ENCODE results near the gene F13B.
"Not testable (repeated sequence)": the region's sequence is repeated elsewhere in the genome, so short reads cannot be mapped to it uniquely, and the experiment has no call there.

Gene F13B, protein sequence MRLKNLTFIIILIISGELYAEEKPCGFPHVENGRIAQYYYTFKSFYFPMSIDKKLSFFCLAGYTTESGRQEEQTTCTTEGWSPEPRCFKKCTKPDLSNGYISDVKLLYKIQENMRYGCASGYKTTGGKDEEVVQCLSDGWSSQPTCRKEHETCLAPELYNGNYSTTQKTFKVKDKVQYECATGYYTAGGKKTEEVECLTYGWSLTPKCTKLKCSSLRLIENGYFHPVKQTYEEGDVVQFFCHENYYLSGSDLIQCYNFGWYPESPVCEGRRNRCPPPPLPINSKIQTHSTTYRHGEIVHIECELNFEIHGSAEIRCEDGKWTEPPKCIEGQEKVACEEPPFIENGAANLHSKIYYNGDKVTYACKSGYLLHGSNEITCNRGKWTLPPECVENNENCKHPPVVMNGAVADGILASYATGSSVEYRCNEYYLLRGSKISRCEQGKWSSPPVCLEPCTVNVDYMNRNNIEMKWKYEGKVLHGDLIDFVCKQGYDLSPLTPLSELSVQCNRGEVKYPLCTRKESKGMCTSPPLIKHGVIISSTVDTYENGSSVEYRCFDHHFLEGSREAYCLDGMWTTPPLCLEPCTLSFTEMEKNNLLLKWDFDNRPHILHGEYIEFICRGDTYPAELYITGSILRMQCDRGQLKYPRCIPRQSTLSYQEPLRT

GRCh38 chr1:197066719-197067456, at the start of gene F13B:
TSS of gene F13B (minus strand) at chr1:197067260. CDS start at chr1:197067223, 37 bp downstream.
- no peak for DNase-seq

- no peak for DNase-seq
Measured at GRCh38 chr1:197116156-197116555, 49.1 kb upstream of the F13B start.

DNA sequence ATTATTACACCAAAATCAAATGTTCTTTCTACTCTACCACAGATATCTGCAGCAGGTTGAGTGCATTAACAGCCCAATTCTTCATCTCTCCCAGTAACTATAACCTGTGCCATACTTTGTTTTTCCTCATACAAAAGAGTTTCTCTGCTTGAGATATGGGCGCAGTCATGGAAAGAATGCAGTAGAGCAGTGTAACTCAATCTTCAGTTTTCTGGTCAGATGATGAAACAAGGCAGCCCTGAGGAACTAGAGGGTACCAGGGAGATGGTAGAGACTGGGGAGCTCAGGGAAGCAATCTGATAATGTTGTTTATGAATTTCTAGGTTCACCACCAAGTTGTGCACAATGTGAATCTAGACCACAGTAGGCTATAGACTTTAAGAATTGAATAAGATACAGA, 39.8 kb upstream of the F13B start:
- no peak for DNase-seq

- DNase-seq = no peak
Measured at GRCh38 chr1:197103300-197103699, 36.2 kb upstream of the F13B start.

- DNase-seq = no peak
Measured at GRCh38 chr1:197101978-197102377, 34.9 kb upstream of the F13B start.

DNA sequence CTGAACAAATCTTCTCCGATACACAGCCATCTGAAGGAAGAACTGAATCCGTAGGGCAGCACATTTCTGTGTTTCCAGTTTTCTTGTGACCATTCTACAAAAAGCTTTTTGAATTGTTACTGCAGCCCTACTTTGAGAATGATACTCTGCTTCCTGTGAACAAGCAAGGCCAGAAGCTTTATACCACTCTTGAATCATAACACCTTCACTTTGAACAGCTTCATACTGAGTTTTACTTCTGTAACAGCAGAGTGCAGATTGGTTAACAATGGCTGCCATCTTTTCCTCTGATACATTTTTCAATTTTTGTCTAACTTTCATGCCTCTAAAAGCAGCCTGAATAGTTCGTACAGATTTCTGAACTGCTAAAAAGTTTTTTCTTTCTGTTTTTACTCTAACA, 33.6 kb upstream of the F13B start:
- no peak for DNase-seq

DNA sequence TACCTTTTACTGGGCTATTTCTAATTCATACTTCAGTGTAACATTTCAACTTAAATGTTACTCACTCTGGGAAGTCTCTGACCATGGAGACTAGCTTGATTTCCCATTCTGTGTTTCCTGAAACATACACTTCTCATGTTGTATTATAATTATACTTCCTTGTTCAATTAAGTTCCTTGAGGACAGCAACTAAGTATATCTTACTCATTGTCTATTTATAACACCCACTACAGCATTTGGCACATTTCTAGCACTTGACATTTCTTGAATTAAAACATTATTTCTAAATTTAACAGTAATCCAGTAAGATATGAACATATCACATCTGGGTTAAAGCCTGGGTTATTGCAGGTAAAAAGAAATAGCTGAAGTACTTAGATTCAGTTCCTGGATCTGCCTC, 32.4 kb upstream of the F13B start:
- DNase-seq = no peak

- DNase-seq = not testable (repeated sequence)
Measured at GRCh38 chr1:197096971-197097370, 29.9 kb upstream of the F13B start.

DNA sequence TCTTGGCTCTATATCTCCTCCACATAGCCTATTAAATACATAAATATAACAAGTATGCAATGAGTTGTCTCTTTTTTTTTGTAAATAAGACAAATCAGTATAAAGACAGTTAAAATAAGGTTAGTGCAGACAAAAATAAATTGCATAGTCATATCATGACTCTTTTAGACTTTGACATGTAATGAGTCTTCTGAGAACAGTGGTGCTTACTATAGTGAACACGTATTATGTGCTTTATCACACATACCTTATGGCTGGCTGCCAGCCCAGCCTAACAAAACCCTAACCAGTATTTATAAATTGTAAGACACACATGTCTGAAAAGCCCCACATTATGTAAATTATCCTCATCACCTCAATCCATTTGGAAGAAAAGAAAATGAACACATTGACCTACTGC, 29.1 kb upstream of the F13B start:
- no peak for DNase-seq

- no peak for DNase-seq
Measured at GRCh38 chr1:197093226-197093885, 26.3 kb upstream of the F13B start.

DNA sequence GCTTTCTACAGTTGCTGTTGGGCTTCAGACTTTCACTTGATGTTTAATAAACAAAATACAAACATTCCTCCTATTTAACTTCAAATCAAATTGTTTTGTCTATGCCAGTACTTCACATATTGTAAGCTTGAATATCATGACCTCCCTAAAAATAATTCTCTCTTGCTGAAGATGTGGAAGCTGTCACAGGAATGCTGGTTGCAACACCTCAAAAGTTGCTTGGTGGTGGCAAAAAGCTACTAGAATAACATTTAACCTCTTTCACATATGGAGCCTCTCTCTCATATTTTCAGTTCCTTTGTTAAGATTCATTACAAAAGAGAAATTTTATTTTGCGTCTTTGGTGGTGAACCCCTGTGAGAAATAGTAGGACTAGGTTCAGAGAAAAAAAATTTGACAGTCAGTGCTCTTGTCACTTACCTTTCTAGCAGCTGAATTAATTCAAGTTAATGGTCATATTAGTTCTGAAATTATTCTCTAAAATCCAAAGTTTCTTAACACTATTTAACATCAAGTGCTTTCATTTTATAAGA, 25.5 kb upstream of the F13B start:
- no peak for DNase-seq

GRCh38 chr1:197083474-197083873, 16.4 kb upstream of the F13B start:
- no peak for DNase-seq

DNA sequence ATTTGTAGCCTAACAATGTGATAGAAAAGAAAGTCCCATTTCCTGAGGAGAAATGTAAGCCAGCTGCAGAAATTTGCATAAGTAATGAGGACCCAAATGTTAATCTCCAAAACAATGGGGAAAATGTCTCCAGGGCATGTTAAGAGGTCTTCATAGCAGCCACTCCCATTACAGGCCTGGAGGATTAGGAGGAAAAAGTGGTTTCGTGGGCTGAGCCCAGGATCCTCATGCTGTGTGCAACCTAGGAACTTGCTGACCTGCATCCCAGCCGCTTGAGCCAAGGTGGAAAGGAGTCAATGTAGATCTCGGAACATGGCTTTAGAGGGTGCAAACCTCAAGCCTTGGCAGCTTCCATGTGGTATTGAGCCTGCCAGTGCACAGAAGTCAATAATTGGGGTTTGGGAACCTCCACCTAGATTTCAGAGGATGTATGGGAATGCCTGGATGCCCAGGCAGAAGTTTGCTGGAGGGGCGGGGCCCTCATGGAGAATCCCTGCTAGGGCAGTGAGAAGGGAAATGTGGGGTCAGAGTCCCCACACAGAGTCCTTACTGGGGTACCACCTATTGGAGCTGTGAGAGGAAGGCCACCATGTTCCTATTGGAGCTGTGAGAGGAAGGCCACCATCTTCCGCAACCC, 14.2 kb upstream of the F13B start:
- DNase-seq = no peak

DNA sequence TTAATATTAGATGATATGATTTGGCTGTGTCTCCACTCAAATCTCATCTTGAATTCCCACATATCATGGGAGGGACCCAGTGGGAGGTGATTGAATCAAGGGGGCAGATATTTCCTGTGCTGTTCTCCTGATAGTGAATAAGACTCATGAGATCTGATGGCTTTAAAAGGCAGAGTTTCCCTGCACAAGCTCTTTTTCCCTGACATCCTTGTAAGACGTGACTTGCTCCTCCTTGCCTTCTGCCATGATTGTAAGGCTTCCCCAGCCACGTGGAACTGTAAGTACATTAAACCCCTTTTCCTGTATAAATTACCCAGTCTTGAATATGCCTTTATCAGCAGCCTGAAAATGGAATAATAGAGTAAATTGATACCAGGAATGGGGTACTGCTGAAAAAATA, 13.3 kb upstream of the F13B start:
- DNase-seq = no peak

- DNase-seq = no peak
Measured at GRCh38 chr1:197076585-197076984, 9.5 kb upstream of the F13B start.

DNA sequence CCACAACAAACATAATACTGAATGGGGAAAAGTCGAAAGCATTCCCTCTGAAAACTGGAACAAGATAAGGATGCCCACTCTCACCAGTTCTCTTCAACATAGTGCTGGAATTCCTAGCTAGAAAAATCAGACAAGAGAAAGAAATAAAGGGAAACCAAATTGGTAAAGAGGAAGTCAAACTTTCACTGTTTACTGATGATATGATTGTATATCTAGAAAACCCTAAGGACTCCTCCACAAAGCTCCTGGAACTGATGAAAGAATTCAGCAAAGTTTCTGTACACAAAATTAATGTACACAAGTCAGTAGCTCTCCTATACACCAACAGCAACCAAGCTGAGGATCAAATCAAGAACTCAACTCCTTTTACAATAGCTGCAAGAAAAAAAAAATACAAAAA, 6.9 kb upstream of the F13B start:
- DNase-seq = no peak

DNA sequence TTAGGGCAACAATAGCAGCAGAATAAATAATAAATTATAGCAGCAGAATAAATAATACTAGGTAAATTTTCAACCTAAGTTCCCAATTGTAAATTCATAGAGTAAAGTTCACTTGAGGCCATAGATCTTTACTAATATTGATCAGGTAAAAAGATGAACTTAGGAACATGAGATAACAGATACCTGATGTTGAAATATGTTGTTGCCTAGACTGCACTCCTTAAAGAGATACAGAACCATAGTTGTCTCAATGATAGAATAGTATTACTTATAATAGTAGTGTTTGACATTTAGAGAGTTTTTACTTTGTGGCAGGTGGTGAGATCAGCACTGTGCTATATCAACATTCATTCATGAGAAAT, 378 bp upstream of the F13B start:
- DNase-seq = no peak

DNA sequence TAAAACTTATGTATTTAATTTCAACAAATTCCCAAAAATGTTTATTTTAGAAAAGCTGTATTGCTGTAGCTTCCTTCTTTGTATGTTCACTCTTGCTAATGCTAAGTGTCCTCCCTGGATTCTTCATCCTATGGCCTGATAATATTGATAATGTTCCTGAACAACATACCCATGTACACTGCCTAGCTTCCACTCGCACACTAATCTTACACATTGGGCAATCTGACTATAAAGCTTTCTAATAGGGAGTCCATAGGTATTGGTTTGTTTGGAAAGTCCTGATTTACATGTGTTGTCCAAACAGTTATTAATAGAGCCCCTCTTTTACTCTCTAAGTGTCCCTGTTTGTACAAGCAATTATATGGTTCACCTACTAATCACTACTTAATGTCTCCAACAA, 783 bp downstream of the F13B start:
- DNase-seq = no peak

GRCh38 chr1:197065559-197065958, 1.5 kb downstream of the F13B start:
- DNase-seq = no peak

DNA sequence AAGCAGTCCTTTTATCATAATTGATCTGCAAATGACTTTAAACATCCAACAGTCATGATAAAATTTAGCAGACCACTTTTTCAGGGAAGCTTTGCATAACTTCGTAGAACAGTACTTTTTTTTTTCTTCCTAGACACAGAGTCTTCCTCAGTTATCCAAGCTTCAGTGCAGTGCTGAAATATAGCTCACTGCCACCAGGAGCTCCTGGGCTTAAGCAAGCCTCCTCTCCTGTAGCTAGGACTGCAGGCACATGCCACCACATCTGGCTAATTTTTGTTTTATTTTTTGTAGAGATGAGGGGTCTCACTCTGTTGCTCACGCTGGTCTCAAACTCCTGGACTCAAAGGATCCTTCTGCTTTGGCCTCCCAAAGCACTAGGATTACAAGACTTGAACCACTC, 3.8 kb downstream of the F13B start:
- DNase-seq = no peak

DNA sequence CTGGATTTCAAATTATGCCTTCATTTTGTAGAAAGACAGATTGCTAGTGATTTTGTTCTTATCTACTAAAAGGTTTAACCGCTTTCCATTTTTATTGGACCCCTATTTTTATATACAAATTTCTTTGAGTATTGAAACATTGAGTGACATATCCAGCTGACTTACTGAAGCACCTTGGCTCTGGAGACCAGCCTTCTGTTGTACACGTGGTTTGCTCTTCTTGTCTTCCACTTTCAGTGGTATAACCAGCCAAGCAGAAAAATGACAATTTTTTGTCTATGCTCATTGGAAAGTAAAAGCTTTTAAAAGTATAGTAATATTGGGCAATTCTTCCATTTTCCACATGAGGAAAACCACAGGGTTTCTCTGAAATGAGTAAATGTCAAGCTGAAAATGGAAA, 4.4 kb downstream of the F13B start:
- no peak for DNase-seq

- no peak for DNase-seq
Measured at GRCh38 chr1:197049100-197049499, 18.0 kb downstream of the F13B start.

Measured in CD4-positive, alpha-beta T cell treated with Interleukin-6 for 4 hours (primary cell).